K562 (cell line): Measurements from ENCODE around the gene SLC23A2. TPM values are rescaled to one million over a fixed set of nuclear protein-coding genes. Genes with fewer than 3 reads are reported as not detected.

Experiments
- ATAC-seq: fragments of 200-7000 bp; cut with Tn5 transposase; 3 replicates; pipeline ENCODE4 v1.9.1; 2020; ENCODE audit warnings: moderate library complexity
- BruUV-seq: library from RNA; stranded (reverse); fragments of 400-500 nt; replicated peaks from 2 replicates; lab custom pipeline; 2021; lab: Mats Ljungman, UMichigan
- CTCF ChIA-PET: fragments of 300-600 bp; formaldehyde crosslinking; extraction: SDS; loops from one replicate; lab custom pipeline; 2021; ENCODE audit warnings: low intra/inter-chr PET ratio; lab: Yijun Ruan, JAX
- POLR2A ChIA-PET: fragments of 300-600, 350-650 bp; sonication (Branson Sonifier 250); formaldehyde crosslinking; extraction: SDS; loops from one replicate; lab custom pipeline; 2021; ENCODE audit warnings: antibody characterized with exemption, inconsistent platforms; lab: Yijun Ruan, JAX
- DNase-seq, 4 experiments: peaks; one replicate each; pipeline versions ENCODE4 v3.0.0 to v3.0.0-alpha.2; 2011 to 2018; ENCODE audit warnings: low spot score in 3 of 4, mixed read lengths in 3 of 4; ENCODE audit errors: extremely low read depth in 1 of 4
- FAIRE-seq: peaks from 2 replicates; lab custom pipeline; 2011; peaks lifted over from hg19 to GRCh38; lab: Jason Lieb, UNC
- H2AFZ ChIP-seq: 2 replicates; pipeline ENCODE4 v1.6.0; 2011; ENCODE audit warnings: low read depth, low read length, control low read depth, inconsistent platforms
- H3K27ac ChIP-seq: fragments of 200-600 bp; 3 replicates; pipeline ENCODE4 v1.8.0; 2011; ENCODE audit warnings: low read depth, mild to moderate bottlenecking, control low read depth, inconsistent platforms, low read length, moderate library complexity, mixed read lengths; ENCODE audit errors: extremely low read depth
- H3K27me3 ChIP-seq, 2 experiments: fragments of 300-600 bp in 1 of 2; 2 replicates in 1 of 2; 3 replicates in 1 of 2; pipeline versions ENCODE4 v1.6.0 to v1.8.0; 2011; ENCODE audit warnings: inconsistent platforms in 2 of 2, low read length in 2 of 2, mild to moderate bottlenecking in 1 of 2, mixed read lengths in 1 of 2, moderate library complexity in 1 of 2; ENCODE audit not compliant: control insufficient read depth in 2 of 2, insufficient read depth in 2 of 2
- H3K36me3 ChIP-seq: fragments of 300-600 bp; 3 replicates; pipeline ENCODE4 v1.8.0; 2011; ENCODE audit warnings: mild to moderate bottlenecking, low read length, inconsistent platforms; ENCODE audit not compliant: control insufficient read depth, insufficient read depth
- H3K4me1 ChIP-seq, 2 experiments: fragments of 200-600 bp in 1 of 2; replicated peaks in 1 of 2; 2 replicates in 1 of 2; 3 replicates in 1 of 2; pipeline versions ENCODE4 v1.5.1 to v1.8.0; 2011; ENCODE audit warnings: inconsistent platforms in 2 of 2, low read length in 2 of 2, mild to moderate bottlenecking in 1 of 2, mixed read lengths in 1 of 2, moderate library complexity in 1 of 2; ENCODE audit not compliant: control insufficient read depth in 2 of 2, insufficient read depth in 2 of 2
- H3K4me2 ChIP-seq: 2 replicates; pipeline ENCODE4 v1.6.1; 2011; ENCODE audit warnings: low read length, control low read depth, inconsistent platforms, mixed read lengths; ENCODE audit not compliant: insufficient read depth
- H3K4me3 ChIP-seq: fragments of 200-600 bp; sonication (generic), shearing (Covaris generic); 2 replicates; pipeline ENCODE4 v1.5.1; 2016; ENCODE audit warnings: control low read depth, inconsistent platforms
- H3K79me2 ChIP-seq: fragments of 200-600 bp; 3 replicates; pipeline ENCODE4 v1.8.0; 2011; ENCODE audit warnings: low read length, inconsistent platforms; ENCODE audit not compliant: control insufficient read depth, insufficient read depth
- H3K9ac ChIP-seq, 2 experiments: 2 replicates each; pipeline versions ENCODE4 v1.6.0 to v1.6.1; 2011; ENCODE audit warnings: low read depth in 2 of 2, low read length in 2 of 2, control low read depth in 1 of 2, inconsistent platforms in 1 of 2, mild to moderate bottlenecking in 1 of 2, mixed read lengths in 1 of 2; ENCODE audit not compliant: insufficient read depth in 1 of 2
- H3K9me1 ChIP-seq: one replicate; pipeline ENCODE4 v1.6.0; 2011; ENCODE audit warnings: inconsistent platforms, mild to moderate bottlenecking, low read length, moderate library complexity; ENCODE audit not compliant: control insufficient read depth, insufficient read depth
- H3K9me3 ChIP-seq: replicated peaks from 2 replicates; pipeline ENCODE4 v1.5.1; 2011; ENCODE audit warnings: low read depth, low read length, inconsistent platforms; ENCODE audit not compliant: control insufficient read depth, insufficient read depth
- H4K20me1 ChIP-seq: replicated peaks from 2 replicates; pipeline ENCODE4 v1.6.1; 2011; ENCODE audit warnings: low read length, inconsistent platforms, mixed read lengths; ENCODE audit not compliant: control insufficient read depth, insufficient read depth
- MXD1 ChIP-seq: fragments of 250-450 bp; sonication (Bioruptor Pico); IDR thresholded peaks from 2 replicates; pipeline ENCODE4 v1.8.0; 2021; ENCODE audit warnings: borderline replicate concordance, mild to moderate bottlenecking, moderate library complexity; ENCODE audit not compliant: poor library complexity, severe bottlenecking
- ZNF398 ChIP-seq: fragments of 250-450 bp; sonication (Bioruptor Pico); IDR thresholded peaks from 2 replicates; pipeline ENCODE4 v1.8.0; 2021; ENCODE audit warnings: moderate library complexity, mild to moderate bottlenecking, inconsistent platforms
- WGBS: fragments of 100-300 bp; shearing (Covaris generic); methylation state at CpG from one replicate; pipeline ENCODE4 v1.1.6; 2016; ENCODE audit warnings: low coverage, mixed read lengths; ENCODE audit not compliant: insufficient coverage; ENCODE audit errors: missing lambda C conversion rate; 5-methylcytosine and 5-hydroxymethylcytosine counted together
- in situ Hi-C: fragments of 300-500 bp; cut with MboI; formaldehyde crosslinking; loops from 4 replicates; pipeline ENCODE4 v1.15.0; 2018; ENCODE audit warnings: inconsistent platforms, mixed read lengths
- intact Hi-C: fragments of 100-400 bp; cut with micrococcal nuclease; formaldehyde crosslinking; loops from 2 replicates; pipeline ENCODE4 v1.14.2; 2022
- polyA plus RNA-seq, 8 experiments: library from polyadenylated mRNA; depleted of rRNA in 4 of 8; stranded (reverse) in 5 of 8; unstranded in 3 of 8; fragments of >200 nt; fragmentation: Nextera tagmentation in 2 of 8; fragmentation: Illumina TruSeq in 1 of 8; extraction: Ambion mirVana in 2 of 8; extraction: Trizol in 1 of 8; gene quantifications; 2 replicates each; pipeline versions ENCODE4 v1.2.1 to v1.2.3, GENCODE V29; 2011 to 2014; ENCODE audit warnings: inconsistent platforms in 1 of 8, missing spikeins in 1 of 8
- total RNA-seq, 7 experiments: library from RNA; depleted of rRNA in 6 of 7; stranded (reverse); fragments of >200 nt in 6 of 7; fragmentation: Illumina TruSeq in 2 of 7; extraction: Trizol in 2 of 7; gene quantifications; 2 replicates each; pipeline versions ENCODE4 v1.2.1 to v1.2.3, GENCODE V29; 2011 to 2021; ENCODE audit warnings: low replicate concordance in 1 of 7

Gene SLC23A2
- total and polyA plus RNA-seq, 9 of the 15 experiments (the other 6 are each of a cell fraction or from before 2014, with no cell fraction given): 0.39 to 6.7 (median 3.2) TPM

GRCh38 chr20:4829514-4830215 is 171.6 kb downstream of the SLC23A2 start:
- H3K36me3 ChIP-seq: no peaks in the 10 kb centered on the region
- 0% methylated on average over 3 of the region's 4 CpGs for WGBS
- no peaks in the 10 kb centered on the region for H3K4me1 ChIP-seq
- peaks cover 0 to 11% of the 10 kb centered on the region in 2 experiments; a peak in 2 of 5 replicates for H3K27me3 ChIP-seq
- CTCF ChIA-PET: no interaction called here
- no peaks in the 10 kb centered on the region for H3K9me1 ChIP-seq
- intact Hi-C loops: no loop called here
- H2AFZ ChIP-seq: no peak overlapping the region
- H4K20me1 ChIP-seq: no peaks in the 10 kb centered on the region
- TF ChIP-seq ZNF398 (CRISPR knock-in tag): no peak
- TF ChIP-seq MXD1 (CRISPR knock-in tag): no peak
- H3K79me2 ChIP-seq: no peaks in the 10 kb centered on the region
- no peak overlapping the region for H3K4me2 ChIP-seq
- H3K9me3 ChIP-seq: no peaks in the 10 kb centered on the region
- H3K9ac ChIP-seq: no peak overlapping the region
- in situ Hi-C loops: no loop called here
- POLR2A ChIA-PET: interaction anchor here (0.8 kb wide), 1 partner anchor 21 kb away, joined by 3 read pairs; no protein-coding TSS in a partner anchor
- H3K4me3 ChIP-seq: no peak overlapping the region
- H3K27ac ChIP-seq: no peak overlapping the region
- ATAC-seq (no peak), FAIRE-seq (no peak), DNase-seq (no peak)
- BruUV-seq: no TSS peak
